ENCODE measurements around the gene ATP2A3.

Gene ATP2A3

DNA sequence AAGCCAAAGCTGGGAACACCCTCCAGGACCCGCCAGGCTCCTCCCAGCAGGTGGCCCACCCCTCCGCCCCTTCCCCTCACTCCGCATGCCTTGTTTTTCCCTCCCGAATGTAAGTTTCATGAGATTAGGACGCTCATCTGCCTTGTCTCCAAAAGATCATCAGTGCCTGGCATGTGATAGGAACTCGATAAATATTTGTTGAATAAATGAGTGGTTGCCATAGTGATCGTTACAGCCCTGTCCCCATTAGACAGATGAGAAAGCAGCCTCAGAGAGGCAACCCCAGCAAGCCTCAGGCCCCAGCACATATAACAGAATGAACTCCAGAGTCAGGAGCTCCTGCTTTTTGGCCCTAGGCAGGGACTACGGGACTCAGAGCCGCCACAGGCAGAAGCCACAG is 76.4 kb downstream of the ATP2A3 start:
- DNase-seq, result no peak

DNA sequence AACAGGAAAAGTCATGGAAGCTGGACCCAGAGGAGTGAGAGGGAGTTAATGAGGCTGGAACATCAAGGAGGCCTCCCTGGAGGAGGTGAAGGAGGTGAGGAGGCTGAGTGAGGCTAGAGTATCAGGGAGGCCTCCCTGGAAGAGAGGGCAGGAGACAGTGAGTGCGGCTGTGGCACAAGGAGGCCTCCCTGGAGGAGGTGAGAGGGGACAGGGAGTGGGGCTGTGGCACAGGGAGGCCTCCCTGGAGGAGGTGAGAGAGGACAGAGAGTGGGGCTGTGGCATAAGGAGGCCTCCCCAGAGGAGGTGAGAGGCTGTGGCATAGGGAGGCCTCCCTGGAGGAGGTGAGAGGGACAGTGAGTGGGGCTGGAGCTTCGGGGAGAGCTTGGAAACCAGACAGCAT is 76.8 kb downstream of the ATP2A3 start:
- no peak for DNase-seq

DNA sequence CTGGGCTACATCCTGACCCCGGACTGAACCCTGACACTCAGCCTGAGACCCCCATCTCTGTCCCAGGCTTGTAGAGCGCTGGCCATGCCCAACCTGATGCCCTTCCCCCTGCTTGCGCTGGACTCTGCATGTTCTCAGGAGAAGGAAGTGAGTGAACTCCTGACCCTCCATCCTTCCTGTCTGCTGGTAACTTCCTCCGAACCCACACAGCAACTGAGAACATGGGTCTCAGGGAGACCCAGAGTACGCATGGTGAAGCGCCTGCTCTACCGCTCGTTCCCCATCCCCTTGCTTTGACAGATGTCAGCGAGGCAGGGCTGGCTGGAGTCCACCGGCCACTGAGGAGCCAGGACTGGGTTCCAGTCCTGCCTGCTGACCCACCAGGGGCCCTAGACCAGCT is 77.5 kb downstream of the ATP2A3 start:
- peak in 1 of 2 donors; percentile 15 for DNase-seq

DNA sequence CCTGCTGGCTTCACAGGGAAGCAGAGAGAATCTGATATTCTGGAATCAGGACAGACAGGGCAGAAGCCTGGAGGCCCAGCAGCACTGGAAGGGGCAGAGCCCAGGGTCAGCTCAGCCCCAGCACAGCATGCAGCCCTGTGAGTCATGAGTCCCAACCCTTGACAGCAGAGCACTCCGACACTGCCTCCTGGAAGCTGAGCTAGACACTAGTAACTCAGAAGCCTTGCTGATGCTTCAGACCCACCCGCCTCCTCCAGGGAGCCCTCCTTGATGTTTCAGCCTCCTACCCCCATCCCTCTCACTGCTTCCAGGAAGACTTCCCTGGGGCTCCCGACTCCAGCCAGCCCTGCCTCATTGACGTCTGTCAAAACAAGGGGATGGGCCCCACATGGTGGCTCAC is 78.3 kb downstream of the ATP2A3 start:
- no peak for DNase-seq

DNA sequence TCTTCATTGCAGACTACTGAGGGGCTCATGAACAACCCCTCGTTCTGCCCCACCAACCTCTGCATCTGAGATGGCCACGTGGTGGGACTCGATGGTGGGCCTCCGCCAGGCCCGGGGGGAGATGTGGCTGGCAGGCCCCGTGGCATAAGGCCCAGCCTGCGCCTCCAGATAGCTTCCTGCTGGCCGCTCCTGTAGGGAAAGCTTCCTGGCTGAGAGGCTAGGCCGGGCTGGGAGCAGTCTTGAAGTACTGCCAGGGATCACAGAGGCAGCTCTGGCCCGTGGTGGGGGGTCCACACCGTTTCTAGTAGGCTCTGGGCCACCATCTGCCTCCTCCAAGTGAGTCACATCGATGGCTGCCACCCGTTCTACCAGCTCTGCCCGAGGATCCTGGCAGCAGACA is 79.0 kb downstream of the ATP2A3 start:
- DNase-seq, result no peak

DNA sequence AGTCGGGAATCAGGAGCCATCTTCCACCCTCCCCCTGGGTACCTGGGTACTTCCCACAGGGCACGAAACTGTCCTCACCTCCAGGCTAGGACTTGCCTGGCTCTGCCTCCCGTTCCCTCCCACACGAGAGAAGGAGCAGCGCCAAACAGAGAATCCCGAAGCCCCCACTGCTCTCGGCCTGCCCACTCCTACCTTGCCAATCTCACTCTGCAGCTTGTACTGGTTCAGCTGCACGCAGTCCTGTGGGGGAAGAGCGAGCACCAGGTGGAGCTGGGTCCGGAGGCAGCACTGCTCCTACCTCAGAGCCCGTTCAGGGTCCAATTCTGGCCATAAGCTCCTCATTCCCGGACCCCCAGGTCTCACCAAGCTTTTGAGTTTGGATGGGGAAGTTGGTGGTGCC is 80.0 kb downstream of the ATP2A3 start:
- no peak for DNase-seq

DNA sequence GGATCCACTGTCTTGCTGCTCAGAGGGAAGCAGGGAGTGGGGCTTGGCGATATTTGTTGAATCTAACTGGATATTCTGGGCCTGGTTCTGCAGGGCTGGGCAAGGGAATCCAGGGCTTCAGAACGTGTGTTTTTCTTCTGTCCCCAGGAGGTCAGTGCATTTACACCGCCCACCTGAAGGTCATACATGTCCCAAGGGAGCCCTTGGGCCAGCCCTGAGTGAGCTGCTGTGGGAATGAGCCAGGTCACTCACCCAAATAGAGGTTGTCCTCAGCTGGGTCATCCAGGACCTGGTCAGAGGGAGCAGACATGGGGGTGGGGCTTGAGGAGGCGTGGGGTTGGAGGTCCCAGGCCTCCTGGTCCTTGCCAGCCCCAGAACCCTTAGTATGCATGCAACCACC is 82.0 kb downstream of the ATP2A3 start:
- DNase-seq, result no peak

DNA sequence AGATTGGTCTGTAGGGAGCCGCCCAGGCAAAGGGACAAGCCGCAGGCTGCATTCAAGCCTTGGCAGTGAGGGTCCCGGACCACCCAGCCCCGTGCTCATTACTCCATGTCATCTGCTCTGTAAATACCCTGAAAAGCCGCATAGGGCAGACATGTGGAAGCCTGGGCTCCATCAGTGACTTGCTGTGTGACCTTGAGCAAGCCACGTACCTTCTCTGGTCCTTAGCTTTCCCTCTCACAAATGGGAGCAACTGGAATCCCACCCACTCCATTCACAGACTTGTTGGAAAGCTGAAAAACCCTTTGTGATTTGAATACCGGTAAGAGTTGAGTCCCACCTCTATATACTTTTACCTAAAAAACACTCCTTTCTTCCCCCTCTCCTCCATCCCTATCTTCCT is 83.3 kb downstream of the ATP2A3 start:
- no peak for DNase-seq

DNA sequence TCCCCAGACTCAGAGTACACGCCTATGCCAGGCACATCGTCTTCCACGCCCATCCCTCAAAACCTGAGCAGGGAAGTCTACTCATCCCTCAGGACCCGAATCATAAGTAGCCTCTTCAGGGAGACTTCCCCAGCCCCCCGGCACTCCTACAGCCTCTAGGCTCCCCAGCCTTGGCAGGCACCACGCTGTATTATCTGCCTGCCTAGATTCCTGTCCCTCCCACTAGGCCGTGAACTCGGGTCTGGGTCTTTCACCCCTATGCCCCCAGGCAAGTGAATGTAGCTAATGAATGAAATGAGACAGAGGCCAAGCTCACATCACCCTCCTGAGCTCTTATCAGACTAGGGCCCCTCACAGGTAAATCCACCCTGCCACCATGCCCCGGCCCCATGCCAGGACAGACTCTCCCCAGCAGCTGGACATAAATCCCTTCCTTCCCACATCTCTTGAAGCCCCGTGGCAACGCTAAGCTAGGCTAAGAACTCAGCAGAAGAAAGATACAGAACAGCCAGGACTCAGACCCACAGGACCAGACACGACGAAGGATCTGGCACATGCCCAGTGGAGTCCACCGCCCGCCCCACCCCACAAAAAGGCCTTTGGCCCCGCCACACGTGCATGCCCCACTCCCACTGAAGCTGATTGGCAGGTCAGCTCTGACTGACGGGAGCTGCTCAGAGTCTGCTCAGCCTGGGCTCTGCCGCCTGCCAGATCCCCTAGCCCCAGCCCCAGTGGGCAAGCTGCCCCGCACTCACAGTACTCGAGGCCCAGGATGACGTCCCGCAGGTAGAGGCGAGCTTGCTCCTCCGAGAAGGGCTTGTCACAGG is 84.4 kb downstream of the ATP2A3 start:
- no peak for DNase-seq

DNA sequence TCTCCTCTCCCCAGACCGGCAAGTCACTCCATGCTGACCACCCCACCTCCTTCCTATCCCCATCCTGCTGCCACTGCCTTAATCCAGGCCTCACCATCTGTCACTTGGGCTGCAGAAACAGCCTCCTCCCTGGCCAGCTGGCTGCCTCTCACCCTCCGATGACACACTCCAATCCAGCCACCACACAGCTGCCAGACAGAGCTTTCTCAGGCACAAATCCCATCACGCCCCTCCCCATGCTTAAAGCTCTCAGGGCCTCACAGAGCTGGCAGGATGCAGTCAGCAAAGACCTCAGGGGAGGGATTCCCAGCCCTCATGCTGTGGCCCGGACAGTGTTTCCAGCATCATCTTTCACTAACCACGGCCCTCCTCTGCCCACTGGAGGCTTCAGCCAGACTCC is 85.1 kb downstream of the ATP2A3 start:
- DNase-seq, result no peak

DNA sequence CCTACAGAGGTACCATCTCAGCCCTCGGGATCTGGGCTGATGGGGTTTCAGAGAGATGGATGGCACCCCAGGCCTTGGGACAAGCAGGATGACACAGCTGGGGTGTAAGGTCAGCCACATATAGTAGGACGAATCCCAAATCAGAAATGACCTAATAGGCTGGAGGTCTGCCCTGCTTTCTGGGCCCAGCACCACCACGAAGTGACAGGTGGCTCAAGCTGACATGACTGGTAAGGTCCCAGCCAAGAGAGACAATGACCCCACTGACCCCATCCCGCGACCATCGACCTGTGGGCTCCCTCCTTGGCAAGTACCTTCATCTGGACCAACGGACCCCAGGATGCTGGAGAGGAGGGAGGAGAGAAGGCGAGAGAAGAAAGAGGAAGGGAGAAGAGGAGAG is 87.0 kb downstream of the ATP2A3 start:
- no peak for DNase-seq

DNA sequence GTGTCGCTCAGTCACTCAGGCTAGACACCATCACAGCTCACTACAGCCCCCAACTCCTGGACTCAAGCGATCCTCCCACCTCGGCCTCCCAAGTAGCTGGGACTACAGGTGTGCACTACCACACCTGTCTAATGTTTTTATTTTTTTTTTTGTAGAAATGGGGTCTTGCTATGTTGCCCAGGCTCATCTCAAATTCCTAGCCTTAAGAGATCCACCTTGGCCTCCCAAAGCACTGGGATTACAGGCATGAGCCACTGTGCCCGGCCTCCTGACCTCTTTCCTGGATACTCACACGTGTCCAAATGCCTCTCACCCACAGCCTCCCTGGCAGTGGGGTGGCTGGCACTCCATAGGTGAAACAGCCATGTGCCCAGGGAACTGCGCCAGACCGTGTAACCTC is 88.9 kb downstream of the ATP2A3 start:
- DNase-seq, result no peak

Data from hippocampal formation (tissue), 2 donors.